Effector memory CD4-positive, alpha-beta T cell (primary cell): ENCODE results near the gene FAM114A2.
"Not testable (repeated sequence)": the region's sequence is repeated elsewhere in the genome, so short reads cannot be mapped to it uniquely, and the experiment has no call there.

Source experiments
- DNase-seq, 3 donors: peaks; one replicate each; pipeline ENCODE4 v3.0.0-alpha.2; 2020
- H3K27ac ChIP-seq: 2 replicates; pipeline ENCODE4 v1.7.0; 2013; ENCODE audit warnings: mild to moderate bottlenecking, low read length, moderate library complexity; ENCODE audit not compliant: insufficient read depth, poor library complexity, severe bottlenecking
- H3K27me3 ChIP-seq: replicated peaks from 2 replicates; pipeline ENCODE4 v1.7.0; 2013; ENCODE audit warnings: mild to moderate bottlenecking, low read length; ENCODE audit not compliant: insufficient read depth, control insufficient read depth, poor library complexity, severe bottlenecking
- H3K36me3 ChIP-seq: 2 replicates; pipeline ENCODE4 v1.7.0; 2013; ENCODE audit warnings: mild to moderate bottlenecking, low read length, moderate library complexity; ENCODE audit not compliant: control insufficient read depth, insufficient read depth
- H3K4me1 ChIP-seq: 2 replicates; pipeline ENCODE4 v1.7.0; 2013; ENCODE audit warnings: low read length, mild to moderate bottlenecking; ENCODE audit not compliant: control insufficient read depth, insufficient read depth, poor library complexity, severe bottlenecking
- H3K4me3 ChIP-seq: 2 replicates; pipeline ENCODE4 v1.7.0; 2013; ENCODE audit warnings: low read length, low read depth, mild to moderate bottlenecking; ENCODE audit not compliant: insufficient read depth, poor library complexity, severe bottlenecking
- H3K9me3 ChIP-seq: 2 replicates; pipeline ENCODE4 v1.7.0; 2013; ENCODE audit warnings: mild to moderate bottlenecking, low read length, moderate library complexity; ENCODE audit not compliant: control insufficient read depth

FAM114A2 gene

GRCh38 chr5:154072414-154073171 is 33.9 kb upstream of the FAM114A2 start:
- Histone ChIP-seq H3K27me3 (no peaks in the 10 kb centered on the region), H3K9me3 (no peaks in the 10 kb centered on the region), H3K36me3 (no peaks in the 10 kb centered on the region), H3K4me3 (no peak overlapping the region), H3K27ac (no peak overlapping the region), H3K4me1 (no peaks in the 10 kb centered on the region)
- DNase-seq, result peak; percentile 60 to 73 (median 61)

GRCh38 chr5:154071799-154072413 is 33.2 kb upstream of the FAM114A2 start:
- H3K4me3 ChIP-seq, result no peak overlapping the region
- no peaks in the 10 kb centered on the region for H3K36me3 ChIP-seq
- no peaks in the 10 kb centered on the region for H3K27me3 ChIP-seq
- no peaks in the 10 kb centered on the region for H3K9me3 ChIP-seq
- DNase-seq, result no peak
- no peak overlapping the region for H3K27ac ChIP-seq
- no peaks in the 10 kb centered on the region for H3K4me1 ChIP-seq

GRCh38 chr5:154069854-154070253 is 31.1 kb upstream of the FAM114A2 start:
- not testable (repeated sequence) for DNase-seq, H3K27ac ChIP-seq, H3K27me3 ChIP-seq, H3K4me1 ChIP-seq, H3K36me3 ChIP-seq, H3K9me3 ChIP-seq, H3K4me3 ChIP-seq

GRCh38 chr5:154065971-154066370 is 27.3 kb upstream of the FAM114A2 start:
- Histone ChIP-seq H3K27me3 (no peaks in the 10 kb centered on the region), H3K36me3 (no peaks in the 10 kb centered on the region), H3K4me3 (no peak overlapping the region), H3K4me1 (no peaks in the 10 kb centered on the region), H3K9me3 (no peaks in the 10 kb centered on the region), H3K27ac (no peak overlapping the region)
- no peak for DNase-seq

- Histone ChIP-seq H3K27me3 (no peaks in the 10 kb centered on the region), H3K9me3 (no peaks in the 10 kb centered on the region), H3K36me3 (no peaks in the 10 kb centered on the region), H3K27ac (no peak overlapping the region), H3K4me1 (no peaks in the 10 kb centered on the region), H3K4me3 (no peak overlapping the region)
- DNase-seq, result no peak
Observed at GRCh38 chr5:154063372-154063771, 24.7 kb upstream of the FAM114A2 start.

- Histone ChIP-seq H3K27me3 (no peaks in the 10 kb centered on the region), H3K4me3 (no peak overlapping the region), H3K9me3 (no peaks in the 10 kb centered on the region), H3K27ac (no peak overlapping the region), H3K36me3 (no peaks in the 10 kb centered on the region), H3K4me1 (no peaks in the 10 kb centered on the region)
- DNase-seq, result no peak
Observed at GRCh38 chr5:154060606-154061005, 21.9 kb upstream of the FAM114A2 start.

- no peak for DNase-seq
- Histone ChIP-seq H3K4me3 (no peak overlapping the region), H3K27me3 (no peaks in the 10 kb centered on the region)
Observed at GRCh38 chr5:154059583-154059982, 20.9 kb upstream of the FAM114A2 start.

GRCh38 chr5:154059039-154059430 is 20.3 kb upstream of the FAM114A2 start:
- Histone ChIP-seq H3K27me3 (no peaks in the 10 kb centered on the region), H3K4me3 (no peak overlapping the region), H3K27ac (no peak overlapping the region), H3K9me3 (no peaks in the 10 kb centered on the region), H3K4me1 (no peaks in the 10 kb centered on the region), H3K36me3 (no peaks in the 10 kb centered on the region)
- DNase-seq, result no peak

More at GRCh38 chr5:154059583-154059982, 20.9 kb upstream of the FAM114A2 start:
- no peaks in the 10 kb centered on the region for H3K9me3 ChIP-seq
- H3K27ac ChIP-seq, result no peak overlapping the region
- no peaks in the 10 kb centered on the region for H3K36me3 ChIP-seq
- H3K4me1 ChIP-seq, result no peaks in the 10 kb centered on the region

GRCh38 chr5:154058055-154059038 is 19.6 kb upstream of the FAM114A2 start:
- H3K27me3 ChIP-seq, result no peaks in the 10 kb centered on the region
- no peak overlapping the region for H3K27ac ChIP-seq
- no peak for DNase-seq
- H3K4me1 ChIP-seq, result no peaks in the 10 kb centered on the region
- H3K36me3 ChIP-seq, result peaks cover 7% of the 10 kb centered on the region
- H3K9me3 ChIP-seq, result no peaks in the 10 kb centered on the region
- no peak overlapping the region for H3K4me3 ChIP-seq
